Measurements from ENCODE around the gene C1QTNF8.
A peak's percentile ranks its signal among the peaks of the same experiment; 100 is the strongest.

The C1QTNF8 gene

GRCh38 chr16:1060416-1061340 lies 35.4 kb downstream of the C1QTNF8 start:
- DNase-seq, result no peak

DNA sequence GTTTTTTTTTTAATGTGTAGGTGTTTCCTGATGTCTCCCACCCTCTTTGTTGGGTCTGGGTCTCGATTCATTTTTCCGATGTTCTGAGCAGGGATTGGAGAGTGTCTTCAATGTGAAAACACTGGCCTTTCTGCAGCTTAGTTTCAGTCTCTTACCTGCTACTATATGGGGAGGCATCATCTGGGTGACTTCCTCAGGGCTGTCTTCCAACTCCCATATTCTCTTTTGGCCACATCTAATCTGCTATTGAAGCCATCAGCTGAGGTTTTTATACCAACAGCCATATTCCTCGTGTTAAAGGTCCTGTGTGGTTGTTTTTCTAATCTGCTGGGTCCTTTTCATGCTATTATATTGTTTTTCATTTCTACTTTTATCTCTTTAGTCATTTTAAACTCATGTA lies 36.7 kb downstream of the C1QTNF8 start:
- no peak for DNase-seq

DNA sequence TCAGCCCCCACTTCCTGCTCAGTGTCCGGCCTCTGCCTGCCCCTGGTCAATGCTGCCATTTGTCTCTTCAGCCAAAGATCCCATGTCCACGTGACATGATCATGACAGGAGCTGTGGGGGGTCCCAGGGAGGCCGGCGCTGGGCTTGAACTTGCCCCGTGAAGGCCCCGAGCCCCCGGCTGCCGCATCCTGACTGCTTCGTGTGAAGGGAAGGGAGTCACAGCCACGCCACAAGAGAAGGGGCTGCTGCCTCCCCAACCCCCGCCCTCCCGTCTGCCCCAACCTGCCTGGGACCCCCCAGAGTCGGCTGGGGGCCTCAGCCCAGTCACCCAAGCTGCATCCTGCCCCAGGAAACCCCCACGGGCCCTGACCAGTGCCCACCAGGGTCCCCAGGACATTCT lies 37.8 kb downstream of the C1QTNF8 start:
- DNase-seq, result no peak

GRCh38 chr16:1057252-1057932 lies 38.7 kb downstream of the C1QTNF8 start:
- DNase-seq, result peak; percentile 63

DNA sequence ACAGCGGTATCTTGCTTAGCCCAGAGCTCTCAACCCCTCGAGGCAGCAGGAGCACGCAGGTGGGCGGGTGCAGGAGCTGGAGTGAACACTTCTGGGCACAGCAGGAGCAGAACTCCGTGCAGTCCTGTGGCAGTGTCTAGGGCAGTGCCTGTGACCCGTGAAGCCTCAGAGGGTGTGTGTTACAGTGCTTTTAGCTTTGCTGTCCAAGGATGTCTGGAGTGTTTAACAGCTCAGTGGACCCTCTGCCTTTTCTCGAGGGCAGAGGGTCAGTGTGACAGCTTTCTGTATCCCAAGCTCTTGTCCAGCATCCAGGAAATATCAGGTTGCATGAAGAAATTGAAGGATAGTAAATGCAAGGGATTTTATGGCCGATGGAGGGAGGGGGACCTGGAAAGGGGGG lies 39.8 kb downstream of the C1QTNF8 start:
- DNase-seq, result no peak

- DNase-seq, result no peak
These were observed 40.5 kb downstream of the C1QTNF8 start for GRCh38 chr16:1055557-1055924.

DNA sequence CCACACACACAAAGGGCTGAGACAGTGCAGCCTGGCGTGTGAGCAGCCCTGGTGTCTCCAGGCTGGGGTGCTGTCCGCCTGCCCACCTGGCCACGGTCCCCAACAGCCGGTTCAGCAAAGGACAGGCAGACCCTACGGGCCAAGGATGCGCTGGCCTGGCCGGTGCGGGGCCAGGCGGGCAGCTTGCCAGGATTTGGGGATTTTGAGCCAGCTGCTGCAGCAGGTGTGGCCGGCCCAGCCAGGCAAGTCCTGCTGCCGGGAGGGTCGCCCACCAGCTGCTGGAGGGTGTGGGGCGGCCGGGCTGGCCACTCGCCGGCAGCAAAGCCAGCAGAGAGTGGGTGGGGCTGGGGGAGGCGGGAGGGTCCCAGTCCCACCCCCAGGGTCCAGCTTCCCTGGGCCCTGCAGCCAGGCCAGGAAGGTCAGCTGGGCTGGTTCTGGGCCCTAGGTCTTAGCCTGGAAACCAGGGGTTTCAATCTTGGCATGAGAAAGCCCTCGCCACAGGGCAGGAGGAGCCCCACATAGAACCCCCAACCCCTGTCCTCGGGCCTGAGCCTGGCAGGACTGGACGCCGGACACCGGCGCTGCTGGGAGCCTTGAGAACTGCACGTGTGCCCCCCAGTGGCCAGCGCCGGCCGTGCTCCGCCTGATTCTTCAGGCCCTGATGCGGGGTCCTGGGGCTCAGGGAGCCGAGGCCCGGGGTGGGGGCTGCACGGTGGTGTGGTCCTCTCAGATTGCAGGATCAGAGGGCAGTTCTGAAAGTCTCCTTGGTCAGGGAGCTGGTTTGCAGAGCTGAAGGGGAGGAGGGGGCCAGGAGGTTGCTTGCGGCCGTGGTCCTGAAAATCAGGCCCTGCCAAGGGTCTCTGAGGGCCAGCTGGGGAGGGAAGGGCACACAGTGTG lies 41.1 kb downstream of the C1QTNF8 start:
- DNase-seq, result peak; percentile 68

- DNase-seq, result no peak
These were observed 42.2 kb downstream of the C1QTNF8 start for GRCh38 chr16:1053700-1054368.

- DNase-seq, result no peak
These were observed 42.9 kb downstream of the C1QTNF8 start for GRCh38 chr16:1053121-1053521.

DNA sequence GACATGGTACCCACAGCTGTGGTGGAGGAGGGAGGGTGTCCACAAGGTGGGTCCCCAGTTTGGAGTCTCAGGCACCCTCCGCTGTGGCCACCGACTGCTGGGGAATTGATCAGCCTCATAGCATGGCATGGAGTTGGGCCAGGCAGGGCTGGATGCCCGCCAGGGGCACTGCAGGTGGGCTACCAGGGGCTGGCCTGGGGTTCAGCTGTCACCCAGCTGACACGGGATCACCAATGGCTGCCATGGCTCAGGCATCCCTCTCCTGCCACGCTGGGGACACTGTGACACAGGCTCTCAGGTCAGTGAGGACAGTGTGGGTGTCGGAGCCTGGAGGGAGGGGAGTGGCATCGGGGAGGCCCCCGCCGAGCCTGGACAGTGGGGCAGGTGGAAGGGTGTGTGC lies 43.3 kb downstream of the C1QTNF8 start:
- no peak for DNase-seq

DNA sequence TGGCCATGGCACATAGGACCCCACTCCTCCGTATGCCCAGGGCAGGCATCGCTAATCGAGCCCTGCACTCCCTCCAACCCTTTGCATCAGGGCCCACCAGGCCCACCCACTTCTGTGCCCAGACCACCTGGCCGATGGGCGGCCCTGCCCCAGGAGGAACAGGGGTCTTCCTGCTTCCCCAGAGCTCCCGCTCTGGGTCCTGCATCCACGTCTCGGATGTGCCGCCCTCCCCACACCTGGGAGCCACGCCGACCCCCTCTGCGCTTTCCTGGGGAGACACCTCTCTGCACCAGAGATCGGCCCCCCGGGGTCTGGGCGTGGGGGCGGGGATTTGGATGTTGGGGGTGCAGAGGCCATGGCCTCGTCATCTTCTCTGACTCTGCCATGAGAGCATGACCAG lies 44.6 kb downstream of the C1QTNF8 start:
- no peak for DNase-seq

DNA sequence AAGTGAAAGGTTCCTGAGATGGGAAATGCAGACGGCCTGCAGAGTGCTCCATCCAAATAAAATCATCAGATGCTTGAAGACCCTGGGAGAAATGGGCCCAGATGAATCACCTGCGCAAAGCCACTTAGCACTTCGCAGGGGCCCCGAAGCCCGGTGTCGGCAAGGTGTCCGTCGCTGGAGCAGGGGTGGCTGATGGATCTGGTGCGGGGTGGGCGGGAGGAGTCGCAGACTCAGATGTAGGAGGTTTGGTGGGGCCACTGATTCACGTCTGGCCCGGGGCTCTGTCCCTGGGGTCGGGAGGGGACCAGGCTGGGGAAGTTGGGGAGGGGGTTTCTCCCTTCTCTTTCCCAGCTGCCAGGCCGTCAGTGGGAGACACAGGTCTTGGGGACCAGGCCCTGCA lies 45.1 kb downstream of the C1QTNF8 start:
- no peak for DNase-seq

- DNase-seq, result no peak
These were observed 45.5 kb downstream of the C1QTNF8 start for GRCh38 chr16:1050516-1050915.

DNA sequence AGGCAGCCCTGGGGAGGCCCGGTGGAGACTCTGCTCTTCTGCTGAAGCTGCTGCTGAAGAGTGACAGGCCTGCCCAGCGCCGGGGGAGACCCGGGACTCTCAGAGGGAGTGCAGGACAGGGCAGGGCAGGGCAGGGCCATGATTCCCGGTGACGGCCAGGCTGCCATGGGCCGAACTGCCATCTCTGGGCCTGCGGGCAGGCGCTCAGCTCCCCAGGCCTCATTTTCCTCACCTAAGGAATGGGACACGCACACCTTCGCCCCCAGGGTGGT lies 46.1 kb downstream of the C1QTNF8 start:
- no peak for DNase-seq

GRCh38 chr16:1049113-1049975 lies 46.7 kb downstream of the C1QTNF8 start:
- DNase-seq, result no peak

DNA sequence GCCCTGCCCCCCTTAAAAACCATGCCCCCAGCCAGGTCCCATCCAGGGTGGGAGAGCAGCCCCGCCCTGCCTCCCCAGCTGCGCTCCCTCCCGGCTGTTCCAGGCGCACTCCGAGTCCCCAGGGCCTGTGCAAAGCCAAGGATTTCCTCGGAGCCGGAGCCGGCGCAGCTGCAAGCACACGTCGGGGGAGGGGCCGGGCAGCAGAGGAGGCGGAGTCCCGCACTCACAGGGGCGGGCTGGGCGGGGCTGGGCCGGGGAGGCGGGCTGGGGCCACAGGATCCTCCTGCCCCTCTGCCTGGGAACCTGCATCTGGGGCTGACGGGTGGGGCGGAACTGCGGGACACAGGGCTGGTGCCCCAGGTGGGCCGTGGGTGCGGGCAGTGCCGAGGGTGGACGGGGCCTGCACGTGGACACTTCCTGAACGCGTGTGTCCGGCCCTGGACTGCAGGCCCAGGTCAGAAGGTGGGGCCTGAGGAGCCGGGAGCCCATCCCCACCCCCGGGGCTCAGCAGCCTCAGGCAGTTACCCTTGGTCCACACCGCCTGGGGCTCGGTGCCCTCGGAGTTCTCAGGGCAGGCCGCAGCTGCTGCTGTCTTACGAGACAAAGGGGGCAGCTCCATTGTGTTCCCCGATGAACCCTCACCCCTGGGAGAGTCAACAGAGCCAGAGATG lies 47.5 kb downstream of the C1QTNF8 start:
- no peak for DNase-seq

DNA sequence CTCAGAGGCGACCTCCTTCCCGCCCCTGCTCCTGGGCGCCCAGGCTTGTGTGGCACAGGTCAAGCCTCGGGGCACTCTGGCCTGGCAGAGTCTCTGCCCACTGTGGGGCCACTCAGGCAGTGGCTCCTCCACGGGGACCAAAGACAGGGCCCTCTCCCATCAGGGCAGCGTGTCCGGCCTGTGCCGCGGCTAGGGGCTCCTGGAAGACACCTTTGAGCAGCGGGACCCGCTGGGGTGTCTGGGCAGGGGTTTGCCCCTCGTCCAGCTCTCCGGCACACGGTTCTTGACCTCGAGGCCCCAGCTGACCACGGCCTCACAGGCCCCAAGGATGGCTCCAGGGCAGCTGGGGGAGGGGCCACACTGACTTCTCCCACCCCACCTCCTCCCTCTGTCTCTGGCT lies 48.2 kb downstream of the C1QTNF8 start:
- no peak for DNase-seq

DNA sequence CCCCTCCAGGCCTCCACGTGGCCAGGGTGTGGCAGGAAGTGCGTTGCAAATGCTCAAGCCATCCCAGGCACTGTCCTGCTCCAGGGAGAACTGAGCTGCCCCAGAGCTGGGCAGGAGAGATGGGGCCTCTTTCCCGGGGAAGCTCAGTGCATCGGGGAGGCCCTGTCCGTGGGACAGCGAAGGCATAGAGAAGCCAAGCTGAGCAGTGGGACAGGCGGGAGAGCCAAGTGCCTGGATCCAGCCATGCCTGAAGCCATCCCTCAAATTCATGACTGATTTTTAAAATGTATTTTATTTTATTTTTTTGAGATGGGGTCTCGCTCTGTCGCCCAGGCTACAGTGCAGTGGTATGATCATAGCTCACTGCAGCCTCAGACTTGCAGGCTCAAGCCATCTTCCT lies 48.9 kb downstream of the C1QTNF8 start:
- DNase-seq, result no peak

DNA sequence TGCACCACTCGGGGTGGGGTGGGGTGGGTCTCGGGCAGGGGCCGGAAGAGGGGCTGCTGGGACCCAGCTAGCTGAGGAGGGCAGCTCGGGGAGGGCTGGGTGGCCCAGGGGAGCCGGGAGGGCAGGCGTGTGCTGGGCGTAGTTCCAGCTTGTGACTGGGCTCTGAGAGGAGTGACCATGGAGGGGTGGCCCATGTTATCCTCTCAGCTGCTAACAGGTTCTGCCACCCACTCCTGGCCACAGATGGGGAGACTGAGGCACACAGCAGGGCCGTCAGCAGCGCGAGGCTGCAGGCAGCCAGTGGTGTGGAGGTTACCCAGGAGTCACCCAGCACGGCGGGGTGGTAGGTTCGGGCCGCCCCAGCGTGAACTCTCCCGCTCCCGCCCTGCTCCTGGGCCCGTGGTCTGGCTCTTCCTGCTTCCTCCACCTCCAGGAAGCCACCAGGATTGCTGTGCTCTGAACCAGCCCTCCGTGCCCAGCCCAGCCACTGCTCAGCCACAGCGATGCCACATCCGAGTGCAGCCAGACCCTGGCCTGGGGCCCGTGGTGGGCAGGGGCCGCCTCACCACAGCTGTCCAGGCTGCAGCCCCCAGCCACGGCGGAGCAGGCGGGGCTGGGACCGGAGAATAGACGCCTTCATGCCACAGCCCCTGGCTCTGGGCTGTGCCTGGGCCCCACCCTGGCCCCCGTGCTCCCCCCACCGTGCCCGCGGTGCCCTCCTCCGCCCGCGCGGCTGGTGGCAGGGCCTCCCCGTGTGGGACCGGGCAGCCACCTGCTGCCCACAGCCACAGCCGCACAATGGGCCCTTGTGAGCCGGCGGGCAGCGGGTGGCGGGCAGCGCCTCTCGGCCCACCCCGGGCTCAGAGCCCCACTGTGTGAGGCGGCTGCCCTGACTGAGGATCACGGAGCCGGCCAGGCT lies 49.8 kb downstream of the C1QTNF8 start:
- DNase-seq, result no peak

Data from right kidney (tissue), 1 donor.